Measurements from ENCODE around the gene TRIM45.
"Not testable (repeated sequence)": the region's sequence is repeated elsewhere in the genome, so short reads cannot be mapped to it uniquely, and the experiment has no call there.

The TRIM45 gene

GRCh38 chr1:117162816-117163215, 41.3 kb upstream of the TRIM45 start:
- peaks cover 4% of the 10 kb centered on the region for H3K9me3 ChIP-seq (ENCODE audit: severe bottlenecking)
- no peaks in the 10 kb centered on the region for H3K27me3 ChIP-seq (ENCODE audit: insufficient read depth, low read depth, severe bottlenecking)
- no peak for TF ChIP-seq CTCF (IDR thresholded peaks at IDR 0.05; ENCODE audit: low read depth, low read length)
- H3K4me3 ChIP-seq (ENCODE audit: low read depth, low read length), result no peak overlapping the region
- no peaks in the 10 kb centered on the region for H3K36me3 ChIP-seq
- peak; percentile 50 for DNase-seq
- peak overlapping the region; percentile 68 for H3K27ac ChIP-seq

- DNase-seq, result no peak
These were observed 40.3 kb upstream of the TRIM45 start for GRCh38 chr1:117161887-117162286.

GRCh38 chr1:117151305-117151704, 29.8 kb upstream of the TRIM45 start:
- not testable (repeated sequence) for H3K4me3 ChIP-seq (ENCODE audit: low read depth, low read length); H3K27me3 ChIP-seq (ENCODE audit: insufficient read depth, low read depth, severe bottlenecking); H3K9me3 ChIP-seq (ENCODE audit: severe bottlenecking); H3K36me3 ChIP-seq; H3K27ac ChIP-seq; DNase-seq

More at GRCh38 chr1:117161887-117162286, 40.3 kb upstream of the TRIM45 start:
- Histone ChIP-seq H3K9me3 (ENCODE audit: severe bottlenecking) (peaks cover 4% of the 10 kb centered on the region), H3K4me3 (ENCODE audit: low read depth, low read length) (no peak overlapping the region), H3K27ac (peak overlapping the region; percentile 68; the same call in 1 of the 2 replicates), H3K36me3 (no peaks in the 10 kb centered on the region), H3K27me3 (ENCODE audit: insufficient read depth, low read depth, severe bottlenecking) (no peaks in the 10 kb centered on the region)
- no peak for TF ChIP-seq CTCF (IDR thresholded peaks at IDR 0.05; ENCODE audit: low read depth, low read length)

GRCh38 chr1:117150316-117150715, 28.8 kb upstream of the TRIM45 start:
- no peak for DNase-seq
- Histone ChIP-seq H3K27me3 (ENCODE audit: insufficient read depth, low read depth, severe bottlenecking) (no peaks in the 10 kb centered on the region), H3K4me3 (ENCODE audit: low read depth, low read length) (no peak overlapping the region), H3K27ac (no peak overlapping the region), H3K36me3 (no peaks in the 10 kb centered on the region), H3K9me3 (ENCODE audit: severe bottlenecking) (no peaks in the 10 kb centered on the region)
- TF ChIP-seq CTCF (IDR thresholded peaks at IDR 0.05; ENCODE audit: low read depth, low read length), result no peak

GRCh38 chr1:117147856-117148588, 26.5 kb upstream of the TRIM45 start:
- no peak overlapping the region for H3K27ac ChIP-seq
- no peak for TF ChIP-seq CTCF (IDR thresholded peaks at IDR 0.05; ENCODE audit: low read depth, low read length)
- H3K9me3 ChIP-seq (ENCODE audit: severe bottlenecking), result no peaks in the 10 kb centered on the region
- no peak for DNase-seq
- no peak overlapping the region for H3K4me3 ChIP-seq (ENCODE audit: low read depth, low read length)
- H3K27me3 ChIP-seq (ENCODE audit: insufficient read depth, low read depth, severe bottlenecking), result no peaks in the 10 kb centered on the region
- H3K36me3 ChIP-seq, result no peaks in the 10 kb centered on the region

- Histone ChIP-seq H3K27me3 (ENCODE audit: insufficient read depth, low read depth, severe bottlenecking) (no peaks in the 10 kb centered on the region), H3K27ac (no peak overlapping the region)
- no peak for DNase-seq
These were observed 25.8 kb upstream of the TRIM45 start for GRCh38 chr1:117147341-117147831.

More at GRCh38 chr1:117147341-117147831, 25.8 kb upstream of the TRIM45 start:
- no peak for TF ChIP-seq CTCF (IDR thresholded peaks at IDR 0.05; ENCODE audit: low read depth, low read length)
- no peaks in the 10 kb centered on the region for H3K9me3 ChIP-seq (ENCODE audit: severe bottlenecking)
- no peak overlapping the region for H3K4me3 ChIP-seq (ENCODE audit: low read depth, low read length)
- no peaks in the 10 kb centered on the region for H3K36me3 ChIP-seq
